ENCODE results near the gene NR2C1. TPM values are rescaled to one million over a fixed set of nuclear protein-coding genes. Genes with fewer than 3 reads are reported as not detected.

Gene NR2C1
- total and polyA plus RNA-seq, 2 donors (not counting 1 experiment from before 2014, with no cell fraction given) = 31.2 to 53.9 TPM

GRCh38 chr12:95055057-95055456, 18.4 kb downstream of the NR2C1 start:
- no peaks in the 10 kb centered on the region for H3K4me1 ChIP-seq (ENCODE audit: control insufficient read depth in 2 of 2, insufficient read depth in 2 of 2, low read length in 2 of 2)
- H3K79me2 ChIP-seq (ENCODE audit: control insufficient read depth, insufficient read depth, low read length) = no peaks in the 10 kb centered on the region
- H3K9ac ChIP-seq (ENCODE audit: low read length) = no peak overlapping the region
- no CpG with 5 or more reads among the region's 2 CpGs for WGBS (ENCODE audit: insufficient coverage)
- no peak for ATAC-seq (ENCODE audit: low read depth)
- ChIA-PET CTCF (interaction anchor here (1.1 kb wide), 1 partner anchor 237 kb away, joined by 3 read pairs; no protein-coding TSS in a partner anchor), POLR2A (no interaction called here)
- no peak for DNase-seq
- no peaks in the 10 kb centered on the region for H3K9me3 ChIP-seq (ENCODE audit: control extremely low read depth in 1 of 3, control insufficient read depth in 2 of 3, insufficient read depth in 1 of 3, low read length in 2 of 3)
- no peak overlapping the region for H3K27ac Mint-ChIP-seq
- peaks cover 6 to 60% of the 10 kb centered on the region in 2 experiments for H3K36me3 ChIP-seq (replicated peaks in 1 of 2; ENCODE audit: control extremely low read depth in 1 of 2, control insufficient read depth in 1 of 2, extremely low read depth in 1 of 2, insufficient read depth in 2 of 2, low read length in 1 of 2)
- no peak overlapping the region for H2AFZ ChIP-seq (ENCODE audit: insufficient read depth, low read depth, low read length, poor library complexity, severe bottlenecking)
- H3K4me3 ChIP-seq (ENCODE audit: control extremely low read depth in 1 of 5, extremely low read depth in 1 of 5, insufficient read depth in 1 of 5, low read depth in 2 of 5, low read length in 4 of 5) = no peak overlapping the region
- no peaks in the 10 kb centered on the region for H3K27me3 Mint-ChIP-seq
- H3K27ac ChIP-seq (ENCODE audit: low read length in 2 of 2) = no peak overlapping the region
- H3K4me2 ChIP-seq (replicated peaks; ENCODE audit: low read depth, low read length, poor library complexity, severe bottlenecking) = no peak overlapping the region
- no peak for TF ChIP-seq EZH2 (IDR thresholded peaks at IDR 0.05; ENCODE audit: borderline replicate concordance, insufficient read depth, low read depth, low read length, poor library complexity, severe bottlenecking)
- TF ChIP-seq, protein P1, sequence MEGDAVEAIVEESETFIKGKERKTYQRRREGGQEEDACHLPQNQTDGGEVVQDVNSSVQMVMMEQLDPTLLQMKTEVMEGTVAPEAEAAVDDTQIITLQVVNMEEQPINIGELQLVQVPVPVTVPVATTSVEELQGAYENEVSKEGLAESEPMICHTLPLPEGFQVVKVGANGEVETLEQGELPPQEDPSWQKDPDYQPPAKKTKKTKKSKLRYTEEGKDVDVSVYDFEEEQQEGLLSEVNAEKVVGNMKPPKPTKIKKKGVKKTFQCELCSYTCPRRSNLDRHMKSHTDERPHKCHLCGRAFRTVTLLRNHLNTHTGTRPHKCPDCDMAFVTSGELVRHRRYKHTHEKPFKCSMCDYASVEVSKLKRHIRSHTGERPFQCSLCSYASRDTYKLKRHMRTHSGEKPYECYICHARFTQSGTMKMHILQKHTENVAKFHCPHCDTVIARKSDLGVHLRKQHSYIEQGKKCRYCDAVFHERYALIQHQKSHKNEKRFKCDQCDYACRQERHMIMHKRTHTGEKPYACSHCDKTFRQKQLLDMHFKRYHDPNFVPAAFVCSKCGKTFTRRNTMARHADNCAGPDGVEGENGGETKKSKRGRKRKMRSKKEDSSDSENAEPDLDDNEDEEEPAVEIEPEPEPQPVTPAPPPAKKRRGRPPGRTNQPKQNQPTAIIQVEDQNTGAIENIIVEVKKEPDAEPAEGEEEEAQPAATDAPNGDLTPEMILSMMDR (IDR thresholded peaks at IDR 0.05) = no peak
- H4K20me1 ChIP-seq (ENCODE audit: control insufficient read depth, insufficient read depth, low read length, poor library complexity, severe bottlenecking) = no peaks in the 10 kb centered on the region
- intact Hi-C loops (cut with micrococcal nuclease) = no loop called here
- H3K4me3 Mint-ChIP-seq = no peak overlapping the region
- H3K27me3 ChIP-seq (replicated peaks in 1 of 4; ENCODE audit: control extremely low read depth in 1 of 4, control insufficient read depth in 3 of 4, insufficient read depth in 4 of 4, low read length in 3 of 4) = no peaks in the 10 kb centered on the region
- H3K9me3 Mint-ChIP-seq (ENCODE audit: insufficient read depth) = no peaks in the 10 kb centered on the region
- H3K4me1 Mint-ChIP-seq = no peaks in the 10 kb centered on the region

- no peaks in the 10 kb centered on the region for H3K79me2 ChIP-seq (ENCODE audit: control insufficient read depth, insufficient read depth, low read length)
- no peaks in the 10 kb centered on the region for H3K4me1 ChIP-seq (ENCODE audit: control insufficient read depth in 2 of 2, insufficient read depth in 2 of 2, low read length in 2 of 2)
- 100% methylated on average over 2 of the region's 2 CpGs for WGBS (ENCODE audit: insufficient coverage)
- ATAC-seq (ENCODE audit: low read depth) (no peak), DNase-seq (no peak)
- no peak overlapping the region for H2AFZ ChIP-seq (ENCODE audit: insufficient read depth, low read depth, low read length, poor library complexity, severe bottlenecking)
- Mint-ChIP-seq H3K9me3 (ENCODE audit: insufficient read depth) (no peaks in the 10 kb centered on the region), H3K4me3 (no peak overlapping the region), H3K27me3 (no peaks in the 10 kb centered on the region), H3K4me1 (no peaks in the 10 kb centered on the region), H3K27ac (no peak overlapping the region)
- H3K4me2 ChIP-seq (replicated peaks; ENCODE audit: low read depth, low read length, poor library complexity, severe bottlenecking) = no peak overlapping the region
- H3K4me3 ChIP-seq (ENCODE audit: control extremely low read depth in 1 of 5, extremely low read depth in 1 of 5, insufficient read depth in 1 of 5, low read depth in 2 of 5, low read length in 4 of 5) = no peak overlapping the region
- H3K27me3 ChIP-seq (replicated peaks in 1 of 4; ENCODE audit: control extremely low read depth in 1 of 4, control insufficient read depth in 3 of 4, insufficient read depth in 4 of 4, low read length in 3 of 4) = no peaks in the 10 kb centered on the region
- intact Hi-C loops (cut with micrococcal nuclease) = no loop called here
- H4K20me1 ChIP-seq (ENCODE audit: control insufficient read depth, insufficient read depth, low read length, poor library complexity, severe bottlenecking) = no peaks in the 10 kb centered on the region
- H3K9me3 ChIP-seq (ENCODE audit: control extremely low read depth in 1 of 3, control insufficient read depth in 2 of 3, insufficient read depth in 1 of 3, low read length in 2 of 3) = no peaks in the 10 kb centered on the region
- H3K36me3 ChIP-seq (replicated peaks in 1 of 2; ENCODE audit: control extremely low read depth in 1 of 2, control insufficient read depth in 1 of 2, extremely low read depth in 1 of 2, insufficient read depth in 2 of 2, low read length in 1 of 2) = peaks cover 6 to 56% of the 10 kb centered on the region in 2 experiments
- no peak overlapping the region for H3K27ac ChIP-seq (ENCODE audit: low read length in 2 of 2)
- ChIA-PET POLR2A (no interaction called here), CTCF (interaction anchor here (1.1 kb wide), 1 partner anchor 237 kb away, joined by 3 read pairs; no protein-coding TSS in a partner anchor)
- TF ChIP-seq, protein P1 (IDR thresholded peaks at IDR 0.05) = no peak
- TF ChIP-seq EZH2 (IDR thresholded peaks at IDR 0.05; ENCODE audit: borderline replicate concordance, insufficient read depth, low read depth, low read length, poor library complexity, severe bottlenecking) = no peak
- H3K9ac ChIP-seq (ENCODE audit: low read length) = no peak overlapping the region
These were observed 19.2 kb downstream of the NR2C1 start for GRCh38 chr12:95054206-95054605.
